ENCODE results near the gene IL4R. TPM values are rescaled to one million over a fixed set of nuclear protein-coding genes. Genes with fewer than 3 reads are reported as not detected.

IL4R gene
- total RNA-seq, 1 donor from 2014 or later: 36.8 TPM

DNA sequence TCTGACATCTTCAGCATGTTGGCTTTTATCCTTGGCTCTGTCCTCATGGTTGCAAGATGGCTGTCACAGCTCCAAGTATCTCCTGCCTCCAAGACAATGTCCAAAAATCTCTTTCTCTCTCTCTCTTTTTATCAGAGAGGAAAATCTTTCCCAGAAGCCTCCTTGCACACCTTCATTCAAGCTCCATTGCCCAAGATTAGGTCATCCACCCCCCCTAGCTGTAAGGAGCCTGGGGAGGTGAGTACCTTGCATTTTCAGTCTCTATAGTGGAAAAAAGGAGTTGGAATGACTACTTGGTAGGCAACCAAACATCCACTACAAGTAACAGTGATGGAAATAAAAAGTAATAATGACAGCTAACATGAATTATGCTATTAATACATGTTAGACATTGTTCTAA is 23.2 kb upstream of the IL4R start:
- no peak overlapping the region for H3K4me3 ChIP-seq (ENCODE audit: low read depth, low read length)
- TF ChIP-seq, protein P1, sequence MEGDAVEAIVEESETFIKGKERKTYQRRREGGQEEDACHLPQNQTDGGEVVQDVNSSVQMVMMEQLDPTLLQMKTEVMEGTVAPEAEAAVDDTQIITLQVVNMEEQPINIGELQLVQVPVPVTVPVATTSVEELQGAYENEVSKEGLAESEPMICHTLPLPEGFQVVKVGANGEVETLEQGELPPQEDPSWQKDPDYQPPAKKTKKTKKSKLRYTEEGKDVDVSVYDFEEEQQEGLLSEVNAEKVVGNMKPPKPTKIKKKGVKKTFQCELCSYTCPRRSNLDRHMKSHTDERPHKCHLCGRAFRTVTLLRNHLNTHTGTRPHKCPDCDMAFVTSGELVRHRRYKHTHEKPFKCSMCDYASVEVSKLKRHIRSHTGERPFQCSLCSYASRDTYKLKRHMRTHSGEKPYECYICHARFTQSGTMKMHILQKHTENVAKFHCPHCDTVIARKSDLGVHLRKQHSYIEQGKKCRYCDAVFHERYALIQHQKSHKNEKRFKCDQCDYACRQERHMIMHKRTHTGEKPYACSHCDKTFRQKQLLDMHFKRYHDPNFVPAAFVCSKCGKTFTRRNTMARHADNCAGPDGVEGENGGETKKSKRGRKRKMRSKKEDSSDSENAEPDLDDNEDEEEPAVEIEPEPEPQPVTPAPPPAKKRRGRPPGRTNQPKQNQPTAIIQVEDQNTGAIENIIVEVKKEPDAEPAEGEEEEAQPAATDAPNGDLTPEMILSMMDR (conservative IDR thresholded peaks at IDR 0.05; ENCODE audit: low read depth, low read length): no peak
- no peak for DNase-seq (ENCODE audit: low read depth)

- TF ChIP-seq, protein P1 (conservative IDR thresholded peaks at IDR 0.05; ENCODE audit: low read depth, low read length): no peak
- no peak for DNase-seq (ENCODE audit: low read depth)
- H3K4me3 ChIP-seq (ENCODE audit: low read depth, low read length): no peak overlapping the region
Observed at GRCh38 chr16:27291106-27291505, 22.7 kb upstream of the IL4R start.

DNA sequence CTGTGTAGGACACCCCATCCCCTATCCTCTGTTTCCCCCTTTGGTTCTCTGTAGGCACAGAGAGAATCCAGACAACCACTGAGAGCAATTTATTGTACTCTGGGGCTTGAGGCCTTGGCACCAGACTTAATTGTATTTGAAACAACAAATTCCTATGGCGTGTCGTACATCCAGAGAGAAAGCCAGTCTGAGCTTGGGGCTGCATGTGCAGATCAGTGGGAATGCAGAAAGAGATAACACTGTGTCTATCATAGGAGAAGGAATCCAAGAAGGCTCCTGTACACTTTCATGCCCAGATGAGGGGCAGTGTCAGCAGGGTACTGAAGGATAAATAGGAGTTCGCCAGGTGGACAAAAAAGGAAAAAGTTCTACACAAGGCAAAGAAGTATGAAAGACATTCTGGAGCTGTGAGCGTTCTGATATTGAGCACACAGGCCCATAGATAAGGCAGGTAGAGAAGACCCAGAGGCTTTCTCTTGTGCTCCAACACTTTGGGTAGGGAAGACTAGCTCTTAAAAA is 22.0 kb upstream of the IL4R start:
- no peak overlapping the region for H3K4me3 ChIP-seq (ENCODE audit: low read depth, low read length)
- TF ChIP-seq, protein P1 (conservative IDR thresholded peaks at IDR 0.05; ENCODE audit: low read depth, low read length): no peak
- no peak for DNase-seq (ENCODE audit: low read depth)

GRCh38 chr16:27293343-27293742 is 20.4 kb upstream of the IL4R start:
- no peak overlapping the region for H3K4me3 ChIP-seq (ENCODE audit: low read depth, low read length)
- TF ChIP-seq, protein P1 (conservative IDR thresholded peaks at IDR 0.05; ENCODE audit: low read depth, low read length): no peak
- no peak for DNase-seq (ENCODE audit: low read depth)

GRCh38 chr16:27298132-27298531 is 15.6 kb upstream of the IL4R start:
- TF ChIP-seq, protein P1 (conservative IDR thresholded peaks at IDR 0.05; ENCODE audit: low read depth, low read length): no peak
- H3K4me3 ChIP-seq (ENCODE audit: low read depth, low read length): no peak overlapping the region
- DNase-seq (ENCODE audit: low read depth): no peak

GRCh38 chr16:27301236-27301861 is 12.4 kb upstream of the IL4R start:
- H3K4me3 ChIP-seq (ENCODE audit: low read depth, low read length): no peak overlapping the region
- TF ChIP-seq, protein P1 (conservative IDR thresholded peaks at IDR 0.05; ENCODE audit: low read depth, low read length): no peak
- no peak for DNase-seq (ENCODE audit: low read depth)

GRCh38 chr16:27302126-27302525 is 11.6 kb upstream of the IL4R start:
- no peak for DNase-seq (ENCODE audit: low read depth)
- TF ChIP-seq, protein P1 (conservative IDR thresholded peaks at IDR 0.05; ENCODE audit: low read depth, low read length): no peak
- no peak overlapping the region for H3K4me3 ChIP-seq (ENCODE audit: low read depth, low read length)

All from epithelial cell of proximal tubule (primary cell).